Muscle of leg (tissue), 11 donors: ENCODE measurements around the gene ARHGEF7. TPM values are rescaled to one million over a fixed set of nuclear protein-coding genes. Genes with fewer than 3 reads are reported as not detected.
A peak's percentile ranks its signal among the peaks of the same experiment; 100 is the strongest.

Source experiments
- DNase-seq: peaks from one replicate; pipeline ENCODE4 v3.0.0; 2013
- H3K27ac ChIP-seq: one replicate; pipeline ENCODE4 v1.5.1; 2013; ENCODE audit warnings: mild to moderate bottlenecking, low read length, control low read depth
- H3K27me3 ChIP-seq: one replicate; pipeline ENCODE4 v1.6.1; 2013; ENCODE audit warnings: low read length; ENCODE audit not compliant: control insufficient read depth, insufficient read depth
- H3K36me3 ChIP-seq: one replicate; pipeline ENCODE4 v1.6.1; 2013; ENCODE audit warnings: low read length; ENCODE audit not compliant: control insufficient read depth, insufficient read depth
- H3K4me1 ChIP-seq: one replicate; pipeline ENCODE4 v1.6.1; 2013; ENCODE audit warnings: low read length; ENCODE audit not compliant: control insufficient read depth, insufficient read depth
- H3K4me3 ChIP-seq: one replicate; pipeline ENCODE4 v1.5.1; 2013; ENCODE audit warnings: low read length, control low read depth
- H3K9me3 ChIP-seq: replicated peaks from 2 replicates; pipeline ENCODE4 v1.6.1; 2013; ENCODE audit warnings: low read depth, low read length; ENCODE audit not compliant: control insufficient read depth
- WGBS: methylation state at CpG from one replicate; pipeline ENCODE4 v1.1.5; 2013; ENCODE audit warnings: missing lambda C conversion rate; ENCODE audit not compliant: insufficient coverage; 5-methylcytosine and 5-hydroxymethylcytosine counted together
- polyA plus RNA-seq, 8 donors: library from polyadenylated mRNA; unstranded; fragments of 120-200 nt; gene quantifications; one replicate each; pipeline versions ENCODE4 v1.2.1 to v1.2.3, GENCODE V29; 2013; ENCODE audit warnings: inconsistent platforms in 1 of 8, low replicate concordance in 1 of 8; ENCODE audit not compliant: insufficient read length in 8 of 8, insufficient read depth in 1 of 8
- total RNA-seq: library from RNA; stranded (reverse); fragments of 120-200 nt; gene quantifications from one replicate; pipeline ENCODE4 v1.2.4, GENCODE V29; 2013

Gene ARHGEF7
- total and polyA plus RNA-seq, 9 donors: 52.3 to 80.8 (median 66.7) TPM

GRCh38 chr13:111288276-111288675 lies 173.2 kb downstream of the ARHGEF7 start:
- 94% methylated on average over 5 of the region's 7 CpGs for WGBS
- peaks cover 8% of the 10 kb centered on the region for H3K4me1 ChIP-seq
- H3K36me3 ChIP-seq: peaks cover 72% of the 10 kb centered on the region
- H3K27ac ChIP-seq: no peak overlapping the region
- H3K4me3 ChIP-seq: no peak overlapping the region
- no peaks in the 10 kb centered on the region for H3K27me3 ChIP-seq
- no peaks in the 10 kb centered on the region for H3K9me3 ChIP-seq
- DNase-seq: peak; percentile 17

- Histone ChIP-seq H3K9me3 (no peaks in the 10 kb centered on the region), H3K36me3 (peaks cover 75% of the 10 kb centered on the region)
- WGBS: 86% methylated on average over 7 of the region's 11 CpGs
These were observed 174.1 kb downstream of the ARHGEF7 start for GRCh38 chr13:111289251-111289650.

GRCh38 chr13:111291908-111292307 lies 176.8 kb downstream of the ARHGEF7 start:
- WGBS: 89% methylated on average over 7 of the region's 14 CpGs
- H3K4me1 ChIP-seq: peaks cover 5% of the 10 kb centered on the region
- H3K9me3 ChIP-seq: no peaks in the 10 kb centered on the region
- H3K27me3 ChIP-seq: no peaks in the 10 kb centered on the region
- H3K36me3 ChIP-seq: peaks cover 50% of the 10 kb centered on the region
- no peak overlapping the region for H3K27ac ChIP-seq
- no peak for DNase-seq
- H3K4me3 ChIP-seq: no peak overlapping the region

More at GRCh38 chr13:111289251-111289650, 174.1 kb downstream of the ARHGEF7 start:
- peak; percentile 20 for DNase-seq
- Histone ChIP-seq H3K4me1 (peaks cover 8% of the 10 kb centered on the region), H3K4me3 (no peak overlapping the region), H3K27ac (no peak overlapping the region), H3K27me3 (no peaks in the 10 kb centered on the region)

- no peak for DNase-seq
- Histone ChIP-seq H3K36me3 (peaks cover 41% of the 10 kb centered on the region), H3K27ac (no peak overlapping the region), H3K4me1 (peaks cover 5% of the 10 kb centered on the region), H3K4me3 (no peak overlapping the region), H3K27me3 (no peaks in the 10 kb centered on the region), H3K9me3 (no peaks in the 10 kb centered on the region)
- 90% methylated on average over 9 of the region's 13 CpGs for WGBS
These were observed 177.8 kb downstream of the ARHGEF7 start for GRCh38 chr13:111292710-111293485.

- 94% methylated on average over 8 of the region's 9 CpGs for WGBS
- DNase-seq: no peak
- Histone ChIP-seq H3K9me3 (no peaks in the 10 kb centered on the region), H3K4me3 (no peak overlapping the region), H3K27me3 (no peaks in the 10 kb centered on the region), H3K4me1 (no peaks in the 10 kb centered on the region), H3K36me3 (peaks cover 40% of the 10 kb centered on the region), H3K27ac (no peak overlapping the region)
These were observed 180.8 kb downstream of the ARHGEF7 start for GRCh38 chr13:111295886-111296285.

GRCh38 chr13:111296417-111296816 lies 181.3 kb downstream of the ARHGEF7 start:
- 76% methylated on average over 2 of the region's 6 CpGs for WGBS
- Histone ChIP-seq H3K27ac (no peak overlapping the region), H3K4me1 (no peaks in the 10 kb centered on the region), H3K27me3 (no peaks in the 10 kb centered on the region), H3K9me3 (no peaks in the 10 kb centered on the region), H3K36me3 (peaks cover 39% of the 10 kb centered on the region), H3K4me3 (no peak overlapping the region)
- no peak for DNase-seq

- no peaks in the 10 kb centered on the region for H3K9me3 ChIP-seq
- H3K36me3 ChIP-seq: peaks cover 44% of the 10 kb centered on the region
- H3K4me1 ChIP-seq: peaks cover 9% of the 10 kb centered on the region
- H3K4me3 ChIP-seq: no peak overlapping the region
- DNase-seq: no peak
- no peak overlapping the region for H3K27ac ChIP-seq
- WGBS: 84% methylated on average over 11 of the region's 13 CpGs
- no peaks in the 10 kb centered on the region for H3K27me3 ChIP-seq
These were observed 183.3 kb downstream of the ARHGEF7 start for GRCh38 chr13:111298214-111298975.

- Histone ChIP-seq H3K27me3 (no peaks in the 10 kb centered on the region), H3K9me3 (no peaks in the 10 kb centered on the region), H3K36me3 (peaks cover 70% of the 10 kb centered on the region), H3K27ac (peak overlapping the region; percentile 13), H3K4me1 (peaks cover 9% of the 10 kb centered on the region), H3K4me3 (no peak overlapping the region)
- WGBS: 93% methylated on average over 22 of the region's 22 CpGs
- peak; percentile 51 for DNase-seq
These were observed 187.1 kb downstream of the ARHGEF7 start for GRCh38 chr13:111302045-111302726.

- Histone ChIP-seq H3K9me3 (no peaks in the 10 kb centered on the region), H3K4me1 (peaks cover 9% of the 10 kb centered on the region), H3K4me3 (no peak overlapping the region), H3K27ac (no peak overlapping the region), H3K27me3 (no peaks in the 10 kb centered on the region), H3K36me3 (peaks cover 77% of the 10 kb centered on the region)
- WGBS: 98% methylated on average over 8 of the region's 11 CpGs
- no peak for DNase-seq
These were observed 188.4 kb downstream of the ARHGEF7 start for GRCh38 chr13:111303559-111303958.

GRCh38 chr13:111304041-111304544 lies 189.0 kb downstream of the ARHGEF7 start:
- no peak for DNase-seq
- no peak overlapping the region for H3K27ac ChIP-seq
- no peak overlapping the region for H3K4me3 ChIP-seq
- no peaks in the 10 kb centered on the region for H3K27me3 ChIP-seq
- H3K36me3 ChIP-seq: peaks cover 77% of the 10 kb centered on the region
- H3K4me1 ChIP-seq: peaks cover 9% of the 10 kb centered on the region
- WGBS: 94% methylated on average over 9 of the region's 15 CpGs
- no peaks in the 10 kb centered on the region for H3K9me3 ChIP-seq
